ENCODE results near the gene ANAPC10.
"Not testable (repeated sequence)": the region's sequence is repeated elsewhere in the genome, so short reads cannot be mapped to it uniquely, and the experiment has no call there.

The ANAPC10 gene

GRCh38 chr4:145001635-145002034 is 96.4 kb downstream of the ANAPC10 start:
- no peak for DNase-seq (ENCODE audit: low read depth)

GRCh38 chr4:145000656-145001055 is 97.3 kb downstream of the ANAPC10 start:
- DNase-seq (ENCODE audit: low read depth) = not testable (repeated sequence)

GRCh38 chr4:144989306-144989705 is 108.7 kb downstream of the ANAPC10 start:
- no peak for DNase-seq (ENCODE audit: low read depth)

- no peak for DNase-seq (ENCODE audit: low read depth)
Measured at GRCh38 chr4:144985531-144985930, 112.5 kb downstream of the ANAPC10 start.

GRCh38 chr4:144985014-144985413 is 113.0 kb downstream of the ANAPC10 start:
- DNase-seq (ENCODE audit: low read depth) = no peak

- no peak for DNase-seq (ENCODE audit: low read depth)
Measured at GRCh38 chr4:144984241-144984640, 113.8 kb downstream of the ANAPC10 start.

GRCh38 chr4:144975718-144976117 is 122.3 kb downstream of the ANAPC10 start:
- no peak for DNase-seq (ENCODE audit: low read depth)

- no peak for DNase-seq (ENCODE audit: low read depth)
Measured at GRCh38 chr4:144970597-144970996, 127.4 kb downstream of the ANAPC10 start.

- no peak for DNase-seq (ENCODE audit: low read depth)
Measured at GRCh38 chr4:144969821-144970220, 128.2 kb downstream of the ANAPC10 start.

GRCh38 chr4:144968606-144969005 is 129.4 kb downstream of the ANAPC10 start:
- DNase-seq (ENCODE audit: low read depth) = no peak

GRCh38 chr4:144967161-144967560 is 130.8 kb downstream of the ANAPC10 start:
- DNase-seq (ENCODE audit: low read depth) = no peak

GRCh38 chr4:144962300-144962699 is 135.7 kb downstream of the ANAPC10 start:
- DNase-seq (ENCODE audit: low read depth) = no peak

- no peak for DNase-seq (ENCODE audit: low read depth)
Measured at GRCh38 chr4:144955104-144955503, 142.9 kb downstream of the ANAPC10 start.

GRCh38 chr4:144954230-144954629 is 143.8 kb downstream of the ANAPC10 start:
- DNase-seq (ENCODE audit: low read depth) = no peak

GRCh38 chr4:144948421-144948820 is 149.6 kb downstream of the ANAPC10 start:
- no peak for DNase-seq (ENCODE audit: low read depth)

GRCh38 chr4:144948009-144948408 is 150.0 kb downstream of the ANAPC10 start:
- peak; percentile 30 for DNase-seq (ENCODE audit: low read depth)
